Testis (tissue), 3 donors: Measurements from ENCODE around the gene PRKAR1B. TPM values are rescaled to one million over a fixed set of nuclear protein-coding genes. Genes with fewer than 3 reads are reported as not detected.

Source experiments
- DNase-seq: peaks from one replicate; pipeline ENCODE4 v3.0.0-alpha.2; 2019
- H3K27ac ChIP-seq, 2 donors: fragments of 200-600 bp; sonication (generic); one replicate each; pipeline ENCODE4 v1.5.1; 2019
- H3K27me3 ChIP-seq: fragments of 200-600 bp; sonication (generic); one replicate; pipeline ENCODE4 v1.5.1; 2019
- H3K36me3 ChIP-seq: fragments of 200-600 bp; sonication (generic); one replicate; pipeline ENCODE4 v1.5.1; 2017; ENCODE audit warnings: low read depth; ENCODE audit errors: missing control alignments
- H3K4me1 ChIP-seq: fragments of 200-600 bp; sonication (generic); one replicate; pipeline ENCODE4 v1.5.1; 2019
- H3K4me3 ChIP-seq, 2 donors: fragments of 200-600 bp; sonication (generic); one replicate each; pipeline ENCODE4 v1.5.1; 2017 to 2019
- H3K9me3 ChIP-seq: fragments of 200-600 bp; sonication (generic); one replicate; pipeline ENCODE4 v1.5.1; 2017
- POLR2A ChIP-seq: fragments of 450-650 bp; IDR thresholded peaks from one replicate; pipeline ENCODE4 v1.6.1; 2017; ENCODE audit warnings: antibody characterized with exemption, mild to moderate bottlenecking, moderate library complexity
- WGBS, 2 donors: methylation state at CpG; one replicate each; pipeline ENCODE4 v1.1.5; 2018; 5-methylcytosine and 5-hydroxymethylcytosine counted together
- intact Hi-C: fragments of 100-400 bp; cut with DNase I; formaldehyde crosslinking; loops from one replicate; pipeline ENCODE4 v1.15.1; 2023; ENCODE audit warnings: low total_unique reads
- polyA plus RNA-seq: library from polyadenylated mRNA; stranded (reverse); fragments of 350-450 nt; fragmentation: Illumina TruSeq; extraction: RNeasy Lipid Tissue Mini Kit (QIAGEN cat#74804); gene quantifications from one replicate; pipeline ENCODE4 v1.2.3, GENCODE V29; 2014; ENCODE audit warnings: low read depth, low replicate concordance; ENCODE audit not compliant: insufficient read depth
- total RNA-seq, 2 donors: library from RNA; depleted of rRNA; stranded (reverse); fragments of >200 nt; gene quantifications; one replicate each; pipeline ENCODE4 v1.2.3, GENCODE V29; 2016
- TF ChIP-seq, protein P1 (sequence below), 3 experiments: fragments of 450-650 bp in 2 of 3; fragments of 200-600 bp in 1 of 3; sonication (generic) in 1 of 3; IDR thresholded peaks; one replicate each; pipeline ENCODE4 v1.5.1; 2016 to 2019; ENCODE audit warnings: antibody characterized with exemption in 3 of 3, mild to moderate bottlenecking in 2 of 3, moderate library complexity in 1 of 3

PRKAR1B gene
- total and polyA plus RNA-seq, 3 donors from 2014 or later, result 27.8 to 35.7 (median 31.3) TPM

- no peak overlapping the region for H3K27ac ChIP-seq
- TF ChIP-seq POLR2A, result no peak
- TF ChIP-seq, protein P1, sequence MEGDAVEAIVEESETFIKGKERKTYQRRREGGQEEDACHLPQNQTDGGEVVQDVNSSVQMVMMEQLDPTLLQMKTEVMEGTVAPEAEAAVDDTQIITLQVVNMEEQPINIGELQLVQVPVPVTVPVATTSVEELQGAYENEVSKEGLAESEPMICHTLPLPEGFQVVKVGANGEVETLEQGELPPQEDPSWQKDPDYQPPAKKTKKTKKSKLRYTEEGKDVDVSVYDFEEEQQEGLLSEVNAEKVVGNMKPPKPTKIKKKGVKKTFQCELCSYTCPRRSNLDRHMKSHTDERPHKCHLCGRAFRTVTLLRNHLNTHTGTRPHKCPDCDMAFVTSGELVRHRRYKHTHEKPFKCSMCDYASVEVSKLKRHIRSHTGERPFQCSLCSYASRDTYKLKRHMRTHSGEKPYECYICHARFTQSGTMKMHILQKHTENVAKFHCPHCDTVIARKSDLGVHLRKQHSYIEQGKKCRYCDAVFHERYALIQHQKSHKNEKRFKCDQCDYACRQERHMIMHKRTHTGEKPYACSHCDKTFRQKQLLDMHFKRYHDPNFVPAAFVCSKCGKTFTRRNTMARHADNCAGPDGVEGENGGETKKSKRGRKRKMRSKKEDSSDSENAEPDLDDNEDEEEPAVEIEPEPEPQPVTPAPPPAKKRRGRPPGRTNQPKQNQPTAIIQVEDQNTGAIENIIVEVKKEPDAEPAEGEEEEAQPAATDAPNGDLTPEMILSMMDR (IDR thresholded peaks at IDR 0.05), result no peak
- 69 to 77% methylated on average over 15 of the region's 15 CpGs for WGBS, 2 donors
- no peaks in the 10 kb centered on the region for H3K4me1 ChIP-seq
- no peak overlapping the region for H3K4me3 ChIP-seq
- DNase-seq, result peak; percentile 30
- intact Hi-C loops, result no loop called here
- no peaks in the 10 kb centered on the region for H3K27me3 ChIP-seq
- H3K9me3 ChIP-seq, result no peaks in the 10 kb centered on the region
- H3K36me3 ChIP-seq, result no peaks in the 10 kb centered on the region
Observed at GRCh38 chr7:584122-584465, 143.0 kb downstream of the PRKAR1B start.

DNA sequence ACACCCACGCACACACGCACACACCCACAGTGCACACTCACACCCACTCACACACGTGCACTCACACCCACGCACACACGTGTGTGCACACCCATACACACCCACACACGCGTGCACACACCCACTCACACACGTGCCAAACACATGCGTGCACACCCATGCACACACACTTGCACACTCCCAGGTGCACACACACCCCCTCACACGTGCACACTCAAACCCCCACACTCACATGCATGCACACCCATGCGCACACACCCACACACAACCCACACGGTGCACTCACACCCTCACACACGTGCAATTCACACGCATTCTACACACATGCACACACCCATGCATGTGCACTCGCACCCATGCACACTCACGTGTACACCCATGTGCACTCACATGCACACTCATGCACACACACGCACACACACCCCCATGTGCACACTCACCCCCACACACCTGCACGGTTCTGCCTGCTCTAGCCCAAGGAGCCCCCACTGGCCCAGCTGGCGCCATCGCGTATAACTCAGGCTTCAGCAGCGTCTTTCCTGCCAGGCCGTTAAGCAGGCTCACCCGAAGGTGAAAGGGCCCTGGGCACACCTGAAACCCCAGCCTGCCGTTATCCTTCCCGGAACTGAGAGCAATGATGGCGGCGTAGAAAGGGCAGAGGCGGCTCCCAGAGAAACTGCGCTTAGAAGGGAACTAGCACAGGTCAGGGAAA lies 143.5 kb downstream of the PRKAR1B start:
- TF ChIP-seq, protein P1 (IDR thresholded peaks at IDR 0.05), result no peak
- no peak for TF ChIP-seq POLR2A
- no peaks in the 10 kb centered on the region for H3K27me3 ChIP-seq
- H3K4me3 ChIP-seq, result no peak overlapping the region
- no peaks in the 10 kb centered on the region for H3K36me3 ChIP-seq
- no peaks in the 10 kb centered on the region for H3K4me1 ChIP-seq
- intact Hi-C loops, result no loop called here
- no peaks in the 10 kb centered on the region for H3K9me3 ChIP-seq
- WGBS, 2 donors, result 63 to 68% methylated on average over 28 to 30 of the region's 30 CpGs
- no peak for DNase-seq
- no peak overlapping the region for H3K27ac ChIP-seq

DNA sequence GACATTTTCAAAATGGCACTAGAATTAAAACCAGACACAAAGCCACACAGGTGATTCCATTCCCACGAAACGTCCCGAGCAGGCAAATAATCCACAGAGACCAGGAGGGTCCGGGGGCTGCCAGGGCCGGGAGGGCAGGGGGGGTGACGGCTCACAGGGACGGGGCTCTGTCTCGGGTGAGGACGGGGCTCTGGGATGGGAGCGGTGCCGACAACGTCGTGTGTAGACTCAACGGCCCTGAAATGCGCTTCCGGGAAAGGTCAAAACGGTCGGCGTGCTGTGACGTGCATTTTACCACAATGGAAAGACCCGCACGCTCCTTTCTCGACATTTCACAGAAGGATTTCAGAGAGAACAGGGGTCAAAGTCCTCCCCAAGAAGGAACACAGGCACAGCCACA lies 144.2 kb downstream of the PRKAR1B start:
- TF ChIP-seq, protein P1 (IDR thresholded peaks at IDR 0.05), result no peak
- TF ChIP-seq POLR2A, result no peak
- H3K9me3 ChIP-seq, result no peaks in the 10 kb centered on the region
- intact Hi-C loops, result no loop called here
- H3K36me3 ChIP-seq, result no peaks in the 10 kb centered on the region
- WGBS, 2 donors, result 86 to 92% methylated on average over 23 of the region's 23 CpGs
- DNase-seq, result no peak
- no peak overlapping the region for H3K4me3 ChIP-seq
- H3K27ac ChIP-seq, result no peak overlapping the region
- no peaks in the 10 kb centered on the region for H3K27me3 ChIP-seq
- no peaks in the 10 kb centered on the region for H3K4me1 ChIP-seq

- H3K4me3 ChIP-seq, result no peak overlapping the region
- DNase-seq, result no peak
- H3K27ac ChIP-seq, result no peak overlapping the region
- intact Hi-C loops, result no loop called here
- no peaks in the 10 kb centered on the region for H3K4me1 ChIP-seq
- no peaks in the 10 kb centered on the region for H3K9me3 ChIP-seq
- no peaks in the 10 kb centered on the region for H3K36me3 ChIP-seq
- no peaks in the 10 kb centered on the region for H3K27me3 ChIP-seq
- WGBS, 2 donors, result 74 to 77% methylated on average over 23 to 41 of the region's 43 CpGs
- TF ChIP-seq, protein P1 (IDR thresholded peaks at IDR 0.05), result no peak
- TF ChIP-seq POLR2A, result no peak
Observed at GRCh38 chr7:582081-582835, 144.8 kb downstream of the PRKAR1B start.
